PC-3 (cell line): ENCODE measurements around the gene SLC7A7. TPM values are rescaled to one million over a fixed set of nuclear protein-coding genes. Genes with fewer than 3 reads are reported as not detected.
"Not testable (repeated sequence)": the region's sequence is repeated elsewhere in the genome, so short reads cannot be mapped to it uniquely, and the experiment has no call there.

Source experiments
- ATAC-seq: fragments of 200-7000 bp; cut with Tn5 transposase; 2 replicates; pipeline ENCODE4 v1.9.1; 2020; ENCODE audit warnings: mild to moderate bottlenecking, moderate library complexity
- BruUV-seq: library from RNA; stranded (reverse); fragments of 400-500 nt; replicated peaks from 2 replicates; lab custom pipeline; 2021; lab: Mats Ljungman, UMichigan
- CTCF ChIA-PET: fragments of 300-600 bp; sonication (Branson Sonifier 250); formaldehyde crosslinking; loops from one replicate; lab custom pipeline; 2022; ENCODE audit warnings: antibody characterized with exemption; lab: Charles Lee
- POLR2A ChIA-PET: fragments of 300-600 bp; sonication (Branson Sonifier 250); formaldehyde crosslinking; loops from one replicate; lab custom pipeline; 2022; ENCODE audit warnings: antibody characterized with exemption; ENCODE audit not compliant: unreplicated experiment; lab: Charles Lee
- DNase-seq: peaks from one replicate; pipeline ENCODE4 v3.0.0-alpha.2; 2015
- H2AFZ ChIP-seq: fragments of 300-600 bp; sonication (generic); 2 replicates; pipeline ENCODE4 v1.6.0; 2016; ENCODE audit warnings: antibody characterized with exemption, low read length
- H3F3A ChIP-seq: fragments of 300-600 bp; sonication (generic); one replicate; pipeline ENCODE4 v1.6.0; 2017; ENCODE audit warnings: antibody characterized with exemption, low read length, control low read depth, mild to moderate bottlenecking; ENCODE audit not compliant: unreplicated experiment
- H3K27ac ChIP-seq: fragments of 300-600 bp; sonication (generic); 2 replicates; pipeline ENCODE4 v1.5.1; 2016; ENCODE audit warnings: mild to moderate bottlenecking, low read length
- H3K27me3 ChIP-seq: fragments of 300-600 bp; sonication (generic); 2 replicates; pipeline ENCODE4 v1.6.1; 2016; ENCODE audit warnings: low read length, mixed read lengths
- H3K36me3 ChIP-seq: fragments of 300-600 bp; sonication (generic); 2 replicates; pipeline ENCODE4 v1.6.1; 2016; ENCODE audit warnings: low read depth, mixed run types, low read length, mixed read lengths
- H3K4me1 ChIP-seq: fragments of 300-600 bp; sonication (generic); 2 replicates; pipeline ENCODE4 v1.5.1; 2016; ENCODE audit warnings: low read length; ENCODE audit not compliant: insufficient read depth
- H3K4me2 ChIP-seq: fragments of 300-600 bp; sonication (generic); 2 replicates; pipeline ENCODE4 v1.6.0; 2016; ENCODE audit warnings: low read length
- H3K4me3 ChIP-seq: fragments of 300-600 bp; sonication (generic); 2 replicates; pipeline ENCODE4 v1.5.1; 2016; ENCODE audit warnings: mild to moderate bottlenecking, low read length, mixed read lengths
- H3K79me2 ChIP-seq: fragments of 300-600 bp; sonication (generic); 2 replicates; pipeline ENCODE4 v1.6.1; 2017; ENCODE audit warnings: low read length, mixed read lengths
- H3K9ac ChIP-seq: fragments of 300-600 bp; sonication (generic); 2 replicates; pipeline ENCODE4 v1.6.0; 2016; ENCODE audit warnings: mild to moderate bottlenecking, low read length
- H3K9me2 ChIP-seq: fragments of 300-600 bp; sonication (generic); replicated peaks from 2 replicates; pipeline ENCODE4 v1.6.1; 2016; ENCODE audit warnings: mixed run types, low read length, mixed read lengths
- H3K9me3 ChIP-seq: fragments of 300-600 bp; sonication (generic); 2 replicates; pipeline ENCODE4 v1.6.1; 2016; ENCODE audit warnings: low read length, mixed read lengths
- H4K20me1 ChIP-seq: fragments of 300-600 bp; sonication (generic); 2 replicates; pipeline ENCODE4 v1.6.1; 2016; ENCODE audit warnings: low read length, mixed read lengths
- CTCF ChIP-seq: fragments of 300-600 bp; sonication (generic); conservative IDR thresholded peaks from 2 replicates; pipeline ENCODE4 v1.5.1; 2017; ENCODE audit warnings: antibody characterized with exemption, low read depth, mild to moderate bottlenecking, low read length
- EZH2 ChIP-seq: fragments of 300-600 bp; sonication (generic); IDR thresholded peaks from one replicate; pipeline ENCODE4 v1.6.1; 2017; ENCODE audit warnings: antibody characterized with exemption, mild to moderate bottlenecking, low read length; ENCODE audit not compliant: unreplicated experiment
- EZH2phosphoT487 ChIP-seq: fragments of 300-600 bp; sonication (generic); IDR thresholded peaks from 2 replicates; pipeline ENCODE4 v1.6.1; 2018; ENCODE audit warnings: mild to moderate bottlenecking, antibody characterized with exemption, low read length, borderline replicate concordance
- intact Hi-C: fragments of 100-400 bp; cut with micrococcal nuclease; formaldehyde crosslinking; loops from 2 replicates; pipeline ENCODE4 v1.9.0; 2023
- total RNA-seq: library from RNA; depleted of rRNA; stranded (reverse); fragments of >200 nt; gene quantifications from 2 replicates; pipeline ENCODE4 v1.2.3, GENCODE V29; 2014

Gene SLC7A7
- total RNA-seq, 1 experiment from 2014 or later, result not detected

GRCh38 chr14:22808388-22809209 lies 6.6 kb downstream of the SLC7A7 start:
- no TSS peak for BruUV-seq
- no peaks in the 10 kb centered on the region for H3F3A ChIP-seq
- H3K9me3 ChIP-seq, result no peaks in the 10 kb centered on the region
- H3K9me2 ChIP-seq, result no peaks in the 10 kb centered on the region
- no peaks in the 10 kb centered on the region for H3K79me2 ChIP-seq
- no peak overlapping the region for H3K27ac ChIP-seq
- H3K9ac ChIP-seq, result no peak overlapping the region
- DNase-seq (no peak), ATAC-seq (no peak)
- no peaks in the 10 kb centered on the region for H3K36me3 ChIP-seq
- ChIA-PET CTCF (interaction anchor here (0.6 kb wide), 1 partner anchor 63 kb away, joined by 3 read pairs; the partner anchor contains the start of gene LRP10), POLR2A (interaction anchor here (1.0 kb wide), 1 partner anchor 219 kb away, joined by 3 read pairs; no protein-coding TSS in a partner anchor)
- no peaks in the 10 kb centered on the region for H4K20me1 ChIP-seq
- intact Hi-C loops, result no loop called here
- no peaks in the 10 kb centered on the region for H3K27me3 ChIP-seq
- H3K4me1 ChIP-seq, result no peaks in the 10 kb centered on the region
- no peak overlapping the region for H3K4me2 ChIP-seq
- no peak for TF ChIP-seq EZH2
- H2AFZ ChIP-seq, result no peak overlapping the region
- no peak overlapping the region for H3K4me3 ChIP-seq

- no peak for TF ChIP-seq EZH2phosphoT487
- no peak for TF ChIP-seq CTCF
- no peak for TF ChIP-seq EZH2
- Histone ChIP-seq H3K9ac (no peak overlapping the region), H3K27me3 (no peaks in the 10 kb centered on the region), H3K79me2 (no peaks in the 10 kb centered on the region), H3K9me3 (no peaks in the 10 kb centered on the region), H2AFZ (no peak overlapping the region), H3F3A (no peaks in the 10 kb centered on the region), H3K4me1 (no peaks in the 10 kb centered on the region), H3K36me3 (no peaks in the 10 kb centered on the region), H3K4me3 (no peak overlapping the region), H3K9me2 (no peaks in the 10 kb centered on the region), H3K4me2 (no peak overlapping the region), H3K27ac (no peak overlapping the region), H4K20me1 (no peaks in the 10 kb centered on the region)
- no peak for ATAC-seq
- POLR2A ChIA-PET, result no interaction called here
- no TSS peak for BruUV-seq
- CTCF ChIA-PET, result no interaction called here
- no peak for DNase-seq
- intact Hi-C loops, result no loop called here
These were observed 7.7 kb downstream of the SLC7A7 start for GRCh38 chr14:22807432-22808087.

- H3K9ac ChIP-seq, H2AFZ ChIP-seq, ATAC-seq, H3F3A ChIP-seq, H3K4me1 ChIP-seq, H3K9me2 ChIP-seq, CTCF ChIA-PET, H3K4me3 ChIP-seq, BruUV-seq, H3K9me3 ChIP-seq, DNase-seq, H3K27ac ChIP-seq, H3K4me2 ChIP-seq, POLR2A ChIA-PET, H3K27me3 ChIP-seq, H4K20me1 ChIP-seq, H3K36me3 ChIP-seq, intact Hi-C loops, H3K79me2 ChIP-seq: not testable (repeated sequence)
These were observed 10.0 kb downstream of the SLC7A7 start for GRCh38 chr14:22805235-22805634.
